H1 (cell line): ENCODE data around the gene PTPRD. TPM values are rescaled to one million over a fixed set of nuclear protein-coding genes. Genes with fewer than 3 reads are reported as not detected.

Experiments
- ATF2 ChIP-seq: IDR thresholded peaks from 2 replicates; pipeline ENCODE4 v1.6.1; 2012; ENCODE audit warnings: low read length, inconsistent platforms
- CBX8 ChIP-seq: fragments of 300-800, 300-1000 bp; sonication (generic); IDR thresholded peaks from 2 replicates; pipeline ENCODE4 v1.7.1; 2016; ENCODE audit warnings: low read depth, low read length, borderline replicate concordance
- CTBP2 ChIP-seq: IDR thresholded peaks from 2 replicates; pipeline ENCODE4 v1.7.0; 2011; ENCODE audit warnings: borderline replicate concordance, mild to moderate bottlenecking, moderate library complexity, mixed read lengths, low read length; ENCODE audit not compliant: insufficient read depth, insufficient read length
- E2F6 ChIP-seq: IDR thresholded peaks from 2 replicates; pipeline ENCODE4 v1.6.1; 2012; ENCODE audit warnings: inconsistent platforms
- HDAC2 ChIP-seq, 2 experiments: fragments of 300-600 bp in 1 of 2; sonication (generic) in 1 of 2; IDR thresholded peaks; 2 replicates each; pipeline ENCODE4 v1.6.1; 2011 to 2012; ENCODE audit warnings: low read depth in 2 of 2, low read length in 2 of 2, mild to moderate bottlenecking in 2 of 2, moderate library complexity in 2 of 2, borderline replicate concordance in 1 of 2, inconsistent platforms in 1 of 2
- polyA plus RNA-seq, 7 experiments: library from polyadenylated mRNA; depleted of rRNA in 3 of 7; stranded (reverse) in 5 of 7; unstranded in 2 of 7; fragments of >200 nt in 5 of 7; fragments of 200-250 nt in 2 of 7; gene quantifications; 1 replicate in 5 of 7; 2 replicates in 1 of 7; 4 replicates in 1 of 7; pipeline versions ENCODE4 v1.2.1 to v1.2.3, GENCODE V29; 2011 to 2013; ENCODE audit warnings: missing spikeins in 2 of 7, mixed read lengths in 2 of 7
- total RNA-seq: library from RNA; stranded (reverse); fragmentation: NEBNext Ultra II Directional; extraction: Animal tissue kit (Norgen Biotek cat#: 25700); gene quantifications from 2 replicates; pipeline ENCODE4 v1.2.1, GENCODE V29; 2021

Gene PTPRD
- total and polyA plus RNA-seq, 2 of the 8 experiments (the other 6 are each of a cell fraction or from before 2014, with no cell fraction given), result 17.2 to 77.0 TPM

GRCh38 chr9:8718121-8718725, 1894.6 kb downstream of the PTPRD start (continued):
- TF ChIP-seq E2F6, result no peak
- no peak for TF ChIP-seq CBX8
- TF ChIP-seq ATF2, result no peak
- TF ChIP-seq CTBP2, result no peak
- TF ChIP-seq HDAC2 (IDR thresholded peaks at IDR 0.05; ENCODE audit: borderline replicate concordance in 1 of 2, low read depth in 2 of 2, low read length in 2 of 2), result no peak
- TF ChIP-seq, all 59 proteins: peak for 0
